ENCODE measurements around the gene GRIN2D. TPM values are rescaled to one million over a fixed set of nuclear protein-coding genes. Genes with fewer than 3 reads are reported as not detected.
"Not testable (repeated sequence)": the region's sequence is repeated elsewhere in the genome, so short reads cannot be mapped to it uniquely, and the experiment has no call there.

Gene GRIN2D
- polyA plus RNA-seq, 1 donor = 1.4 TPM

DNA sequence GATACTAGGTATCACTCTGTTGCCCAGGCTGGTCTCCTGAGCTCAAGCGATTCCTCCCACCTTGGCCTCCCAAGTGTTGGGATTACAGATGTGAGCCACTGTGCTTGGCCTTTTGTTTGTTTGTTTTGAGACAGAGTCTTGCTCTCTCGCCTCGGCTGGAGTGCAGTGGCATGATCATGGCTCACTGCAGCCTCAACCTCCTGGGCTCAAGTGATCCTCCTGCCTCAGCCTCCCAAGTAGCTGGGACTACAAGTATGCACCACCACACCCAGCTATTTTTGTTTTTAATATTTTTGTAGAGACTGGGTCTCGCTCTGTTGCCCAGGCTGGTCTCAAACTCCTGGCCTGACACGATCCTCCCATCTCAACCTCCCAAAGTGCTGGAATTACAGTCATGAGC, 21.7 kb upstream of the GRIN2D start:
- DNase-seq (ENCODE audit: low read depth) = not testable (repeated sequence)

DNA sequence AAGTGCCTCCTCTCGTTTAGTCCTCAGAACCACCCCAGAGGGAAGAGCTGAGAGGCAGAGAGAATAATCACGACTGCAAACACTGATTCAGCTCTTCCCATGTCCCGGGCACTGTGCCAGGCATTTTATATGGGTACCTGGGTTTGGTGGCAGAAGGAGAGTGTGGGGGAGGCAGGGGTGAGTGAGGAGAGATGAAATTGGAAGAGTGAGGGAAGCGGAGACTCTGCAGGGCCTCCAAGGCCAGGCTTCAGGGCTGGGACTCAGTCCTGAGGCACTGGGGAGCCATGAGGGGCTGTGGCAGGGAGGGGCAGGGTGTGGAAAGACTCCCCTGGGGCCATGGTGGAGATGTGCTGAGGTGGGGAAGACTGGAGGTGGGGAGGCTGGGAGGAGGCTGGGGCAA, 20.6 kb upstream of the GRIN2D start:
- DNase-seq (ENCODE audit: low read depth) = no peak

GRCh38 chr19:48373567-48373966, 19.9 kb upstream of the GRIN2D start:
- no peak for DNase-seq (ENCODE audit: low read depth)

GRCh38 chr19:48378194-48378570, 15.3 kb upstream of the GRIN2D start:
- no peak for DNase-seq (ENCODE audit: low read depth)

- no peak for DNase-seq (ENCODE audit: low read depth)
These were observed 14.4 kb upstream of the GRIN2D start for GRCh38 chr19:48379058-48379457.

DNA sequence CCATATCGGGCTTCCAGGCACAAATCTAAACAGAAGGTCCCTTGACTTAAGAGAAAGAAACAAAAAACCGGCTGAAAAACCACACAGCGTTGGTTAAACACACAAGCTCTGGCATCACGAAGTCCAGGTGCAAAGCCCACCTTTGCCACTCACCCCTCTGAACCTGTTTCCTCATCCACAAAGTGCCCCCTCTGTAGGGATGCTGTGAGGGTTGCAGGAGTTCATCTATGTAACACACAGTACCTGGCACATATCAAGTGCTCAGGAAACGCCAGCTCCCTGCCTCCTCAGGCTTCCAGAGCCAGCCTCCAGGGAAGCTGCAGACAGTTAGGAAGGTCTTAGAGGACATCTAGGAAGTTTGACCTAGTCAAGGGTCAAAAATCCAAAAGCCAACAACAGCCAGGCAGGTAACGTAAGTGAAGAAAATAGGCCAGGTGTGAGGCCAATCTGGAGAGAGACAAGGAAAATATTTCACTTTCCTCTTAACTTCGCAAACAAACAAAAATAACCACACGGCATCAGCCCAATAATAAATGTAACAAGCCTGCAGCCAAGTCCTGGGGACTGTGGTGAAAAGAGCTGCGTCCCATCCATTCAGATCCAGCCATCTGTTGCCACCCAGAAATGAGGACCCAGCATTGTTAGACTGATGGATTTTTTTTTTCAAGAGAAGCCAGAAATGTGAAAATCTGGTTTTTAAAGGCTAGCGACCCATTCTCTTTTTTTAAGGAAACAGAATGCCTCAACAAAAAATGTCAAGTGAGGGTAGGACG, 12.1 kb upstream of the GRIN2D start:
- DNase-seq (ENCODE audit: low read depth) = no peak

- no peak for DNase-seq (ENCODE audit: low read depth)
These were observed 11.2 kb upstream of the GRIN2D start for GRCh38 chr19:48382286-48382685.

GRCh38 chr19:48385461-48386087, 7.9 kb upstream of the GRIN2D start:
- DNase-seq (ENCODE audit: low read depth) = no peak

- DNase-seq (ENCODE audit: low read depth) = no peak
These were observed 6.5 kb upstream of the GRIN2D start for GRCh38 chr19:48386981-48387380.

GRCh38 chr19:48390188-48391099, 3.0 kb upstream of the GRIN2D start:
- DNase-seq (ENCODE audit: low read depth) = no peak

- no peak for DNase-seq (ENCODE audit: low read depth)
These were observed 2.1 kb upstream of the GRIN2D start, which contains the start of gene KDELR1 for GRCh38 chr19:48391100-48392005. KDELR1 (minus strand) TSS chr19:48391551; CDS start chr19:48391358, 193 bp downstream.

DNA sequence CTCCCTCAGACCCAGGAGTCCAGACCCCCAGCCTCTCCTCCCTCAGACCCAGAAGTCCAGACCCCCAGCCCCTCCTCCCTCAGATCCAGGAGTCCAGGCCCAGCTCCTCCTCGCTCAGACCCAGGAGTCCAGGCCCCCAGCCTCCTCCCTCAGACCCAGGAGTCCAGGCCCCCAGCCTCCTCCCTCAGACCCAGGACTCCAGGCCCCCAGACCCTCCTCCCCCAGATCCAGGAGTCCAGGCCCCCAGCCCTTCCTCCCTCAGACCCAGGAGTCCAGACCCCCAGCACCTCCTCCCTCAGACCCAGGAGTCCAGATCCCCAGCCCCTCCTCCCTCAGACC, 1.5 kb upstream of the GRIN2D start:
- DNase-seq (ENCODE audit: low read depth) = not testable (repeated sequence)

DNA sequence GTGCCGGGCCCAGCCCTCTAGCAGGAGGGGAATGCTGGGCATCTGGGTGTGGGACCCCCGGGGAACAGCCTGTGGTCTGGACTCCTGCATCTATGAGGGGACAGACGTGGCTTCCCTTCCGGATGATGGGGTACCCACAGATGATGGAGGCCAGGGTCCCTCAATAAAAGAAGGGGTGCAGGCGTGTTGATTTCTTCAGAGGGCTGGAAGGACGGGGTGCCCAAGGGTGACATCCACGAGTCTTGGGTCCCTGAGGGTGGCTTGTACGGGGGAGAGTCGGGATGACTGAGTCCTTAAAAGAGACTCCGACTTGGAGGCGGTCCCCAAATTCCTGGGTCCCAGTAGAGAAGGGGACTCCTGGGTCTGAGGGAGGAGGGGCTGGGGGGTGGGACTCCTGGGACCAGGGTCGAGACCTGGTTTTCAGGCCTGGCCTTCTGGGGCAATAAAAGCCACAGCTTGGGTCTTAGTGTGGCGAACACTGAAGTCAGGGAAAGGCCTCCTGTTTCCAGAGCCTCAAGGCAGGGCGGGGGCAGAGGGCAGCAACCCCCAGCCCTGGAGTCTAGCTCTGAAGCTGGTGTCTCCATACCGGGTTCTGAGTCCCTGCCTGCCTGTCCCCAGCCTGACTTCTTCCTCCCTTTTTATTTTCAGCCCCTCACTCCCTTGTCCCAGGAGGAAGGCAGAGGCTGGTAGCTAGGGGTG, 459 bp upstream of the GRIN2D start:
- DNase-seq (ENCODE audit: low read depth) = no peak

DNA sequence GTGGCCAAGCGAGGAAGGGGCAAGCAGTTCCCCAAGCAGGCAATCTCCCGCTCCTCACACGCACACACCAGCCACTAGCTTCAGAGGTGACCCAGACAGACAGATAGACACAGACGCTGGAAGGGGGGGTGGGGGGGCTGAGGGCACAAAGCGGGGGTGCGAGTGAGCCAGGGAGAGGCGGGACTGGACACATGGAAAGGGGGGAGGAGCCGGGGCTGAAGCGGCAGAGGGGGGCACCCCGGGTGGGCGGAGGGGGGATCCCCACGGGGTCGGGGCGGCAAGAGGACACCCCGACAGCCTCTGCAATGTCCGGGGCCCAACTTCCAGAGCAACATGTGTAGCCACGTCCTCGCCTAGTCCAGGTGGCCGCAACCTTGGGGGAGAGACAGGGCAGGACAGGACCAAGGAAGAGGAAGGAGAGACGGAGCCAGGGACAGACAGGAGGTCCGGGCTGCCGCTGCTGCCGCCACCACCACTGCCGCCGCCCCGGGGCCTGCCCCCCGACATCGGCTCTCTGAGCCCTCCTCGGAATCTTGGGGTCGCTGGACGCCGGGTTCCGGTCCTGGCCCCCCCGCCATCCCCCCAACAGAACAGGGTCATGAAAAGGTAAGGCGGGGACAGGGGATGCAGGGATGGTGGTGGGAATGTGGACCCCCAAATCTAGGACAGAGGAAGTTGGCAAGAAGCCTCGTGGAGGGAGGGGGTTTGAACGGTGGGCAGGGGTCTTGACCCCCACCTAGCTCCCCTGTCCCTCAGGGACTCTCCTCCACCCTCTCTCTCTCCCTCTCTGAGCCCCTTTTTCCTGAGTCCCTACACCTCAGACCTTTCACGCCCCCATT, 1.1 kb downstream of the GRIN2D start:
- DNase-seq (ENCODE audit: low read depth) = no peak

- no peak for DNase-seq (ENCODE audit: low read depth)
These were observed 1.6 kb downstream of the GRIN2D start for GRCh38 chr19:48395170-48395455.

DNA sequence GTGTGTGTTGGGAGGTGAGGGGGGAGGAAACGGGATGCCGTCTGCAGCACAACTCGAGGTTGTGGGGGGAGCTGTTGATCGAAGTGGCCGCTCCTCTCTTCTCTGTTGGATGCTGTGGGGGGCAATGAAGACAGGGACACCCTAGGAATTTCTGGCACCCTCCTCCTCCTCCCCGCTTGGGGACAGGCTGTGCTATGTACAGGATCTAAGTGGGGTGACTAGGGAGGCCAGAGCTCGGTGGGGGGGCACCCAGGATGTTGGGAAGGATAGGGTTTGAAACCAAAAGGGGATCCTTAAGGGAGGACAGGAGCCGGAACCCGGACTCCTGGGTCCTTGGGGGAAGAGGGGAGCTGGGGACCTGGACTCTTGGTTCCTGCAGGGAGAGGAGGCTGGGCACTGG, 2.0 kb downstream of the GRIN2D start:
- DNase-seq (ENCODE audit: low read depth) = no peak

DNA sequence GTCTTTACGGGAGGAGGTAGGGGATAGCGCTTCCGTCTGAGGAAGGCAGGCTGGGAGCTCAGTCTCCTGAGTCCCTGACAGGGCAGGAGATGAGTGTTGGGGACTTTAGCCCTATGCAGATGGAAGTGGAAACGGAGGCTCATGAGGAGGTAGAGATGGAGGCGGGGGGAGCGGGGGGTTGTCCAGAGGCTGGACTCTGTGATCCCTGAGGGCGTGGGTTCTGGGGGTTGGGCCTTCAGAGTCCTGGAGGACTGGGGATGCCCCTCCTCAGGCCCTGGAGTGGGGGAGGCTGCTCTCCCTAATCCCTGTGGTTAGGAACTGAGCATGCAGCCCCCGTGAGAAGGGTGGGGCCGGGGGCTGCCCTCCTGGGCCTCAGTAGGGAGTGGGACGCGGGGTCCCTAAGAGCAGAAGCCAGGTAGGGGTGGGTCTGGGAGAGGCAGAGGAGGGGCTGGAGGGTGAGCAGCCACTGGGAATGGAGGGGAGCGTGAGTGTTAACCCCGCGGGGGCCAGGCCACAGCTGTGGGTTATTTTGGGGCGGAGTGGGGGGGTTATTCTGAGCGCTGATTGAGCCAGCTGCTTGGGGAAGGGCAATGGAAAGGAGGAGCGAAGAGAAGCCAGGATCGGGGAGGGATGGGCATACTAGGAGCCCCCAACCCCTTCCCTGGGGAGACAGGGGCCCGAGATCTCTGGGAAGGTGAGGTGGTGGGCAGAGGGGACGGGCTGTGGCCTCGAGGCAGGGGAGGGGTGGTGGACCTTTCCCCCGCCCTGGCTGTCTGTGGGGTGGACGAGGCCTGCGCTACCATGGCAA, 2.8 kb downstream of the GRIN2D start:
- no peak for DNase-seq (ENCODE audit: low read depth)

GRCh38 chr19:48396824-48397176, 3.3 kb downstream of the GRIN2D start:
- no peak for DNase-seq (ENCODE audit: low read depth)
